GM10248 (cell line): ENCODE data around the gene NTN3.

ENCODE experiments used
- CTCF ChIA-PET: fragments of 300-600 bp; sonication (Branson Sonifier 250); formaldehyde crosslinking; extraction: SDS; loops from one replicate; lab custom pipeline; 2021; ENCODE audit warnings: antibody characterized with exemption; lab: Yijun Ruan, JAX
- POLR2A ChIA-PET: fragments of 350-650 bp; sonication (Branson Sonifier 250); formaldehyde crosslinking; extraction: SDS; loops from one replicate; lab custom pipeline; 2020; ENCODE audit warnings: antibody characterized with exemption; lab: Yijun Ruan, JAX
- DNase-seq: peaks from one replicate; pipeline ENCODE4 v3.0.0; 2012; ENCODE audit errors: extremely low spot score
- CTCF ChIP-seq: IDR thresholded peaks from 2 replicates; pipeline ENCODE4 v1.5.1; 2012; ENCODE audit warnings: mild to moderate bottlenecking, low read depth; ENCODE audit errors: extremely low read depth, missing control alignments, control extremely low read depth

NTN3 gene

GRCh38 chr16:2468725-2469398, 2.2 kb upstream of the NTN3 start:
- peak; percentile 80 for DNase-seq
- CTCF ChIA-PET = interaction anchor here (0.8 to 2.1 kb wide), 10 partner anchors 12 to 129 kb away, joined by 3 to 6 read pairs (median 4); partner anchors contain the start of genes ABCA3 and CCNF
- TF ChIP-seq CTCF = no peak
- POLR2A ChIA-PET = interaction anchor here (0.6 to 0.8 kb wide), 3 partner anchors 10 to 402 kb away, joined by 3 to 4 read pairs (median 3); partner anchors contain the start of gene TRAF7

DNA sequence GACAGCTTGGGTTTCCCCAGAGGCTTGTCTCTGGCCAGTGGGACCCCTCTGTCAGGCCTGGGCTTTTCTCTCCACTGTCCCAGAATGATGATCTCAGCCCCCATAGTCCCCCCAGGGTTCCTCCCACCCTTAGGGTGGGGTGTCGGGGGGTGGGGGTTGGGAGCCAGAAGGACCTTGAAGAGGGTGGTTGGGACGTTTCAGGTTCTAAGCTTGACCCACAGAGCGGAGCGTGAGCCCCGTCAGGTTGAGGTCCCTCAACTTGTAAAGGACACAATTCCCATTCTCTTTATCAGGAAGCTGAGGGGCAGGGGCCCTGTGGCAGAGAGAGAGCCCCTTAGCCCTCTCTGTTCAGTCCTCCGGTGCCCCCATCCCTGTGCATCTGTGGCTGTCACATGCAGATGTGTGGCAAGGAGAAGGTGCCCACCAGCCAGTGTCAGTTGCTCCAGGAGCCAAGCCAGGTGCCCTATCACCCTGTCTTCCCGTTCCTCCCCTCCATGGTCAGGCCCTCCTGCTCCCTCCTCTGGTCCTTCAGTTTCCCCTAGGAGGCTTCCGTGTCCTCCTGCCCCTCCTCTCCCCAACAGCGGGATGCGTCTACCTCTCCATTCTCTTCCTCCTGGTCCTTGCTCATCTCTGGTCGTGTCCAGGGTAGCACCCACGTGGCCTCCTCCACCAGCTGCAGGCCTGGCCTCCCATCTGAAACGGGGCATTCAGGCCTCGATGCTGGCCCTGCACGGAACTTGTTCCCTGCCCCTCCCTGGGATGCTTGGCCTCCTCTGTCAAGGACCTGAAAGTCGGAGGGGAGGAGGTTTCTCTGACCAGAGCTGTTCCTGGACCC, 1.5 kb upstream of the NTN3 start:
- TF ChIP-seq CTCF = no peak
- ChIA-PET CTCF (interaction anchor here (0.8 to 2.1 kb wide), 6 partner anchors 11 to 129 kb away, joined by 4 to 11 read pairs (median 5); partner anchors contain the start of genes ABCA3 and TEDC2), POLR2A (no interaction called here)
- DNase-seq = no peak

- ChIA-PET POLR2A (no interaction called here), CTCF (interaction anchor here (1.2 to 2.1 kb wide), 3 partner anchors 11 to 31 kb away, joined by 3 to 11 read pairs (median 6); partner anchors contain the start of gene TEDC2)
- no peak for DNase-seq
- TF ChIP-seq CTCF = no peak
These were observed 879 bp upstream of the NTN3 start for GRCh38 chr16:2470234-2470601.

DNA sequence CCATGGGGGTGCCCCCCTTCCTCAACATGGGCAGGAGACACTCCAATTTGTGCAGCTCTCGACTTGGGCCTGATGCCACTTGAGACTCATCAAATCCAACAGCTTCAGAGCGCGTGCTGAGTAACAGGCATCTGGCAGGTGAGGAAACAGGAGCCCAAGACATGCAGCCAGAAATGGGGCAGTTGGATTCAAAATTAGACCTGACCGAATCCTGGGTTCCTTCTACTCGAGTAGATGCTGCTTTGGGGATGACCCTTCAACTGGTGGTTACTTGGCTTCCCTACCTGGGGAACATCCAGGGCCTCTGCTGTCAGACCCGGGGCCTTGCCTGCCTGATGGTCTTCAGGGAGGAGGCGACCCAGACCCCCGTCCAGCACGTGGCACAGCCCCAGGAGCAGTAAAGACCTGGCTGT, 488 bp upstream of the NTN3 start:
- POLR2A ChIA-PET = no interaction called here
- CTCF ChIA-PET = interaction anchor here (0.7 to 2.1 kb wide), 4 partner anchors 10 to 43 kb away, joined by 3 to 11 read pairs (median 4); partner anchors contain the start of genes ATP6V0C and TEDC2
- DNase-seq = no peak
- TF ChIP-seq CTCF = no peak

GRCh38 chr16:2471653-2472487, 773 bp downstream of the NTN3 start:
- POLR2A ChIA-PET = no interaction called here
- TF ChIP-seq CTCF = no peak
- DNase-seq = no peak
- CTCF ChIA-PET = interaction anchor here (0.7 kb wide), 1 partner anchor 42 kb away, joined by 3 read pairs; the partner anchor contains the start of gene ATP6V0C

GRCh38 chr16:2472488-2472864, 1.4 kb downstream of the NTN3 start:
- TF ChIP-seq CTCF = no peak
- CTCF ChIA-PET = no interaction called here
- POLR2A ChIA-PET = no interaction called here
- DNase-seq = no peak
